Measurements from ENCODE around the gene VTI1A.

VTI1A gene

GRCh38 chr10:112817981-112818777 is 371.2 kb downstream of the VTI1A start:
- no peak for DNase-seq

- no peak for DNase-seq
These were observed 372.2 kb downstream of the VTI1A start for GRCh38 chr10:112819231-112819630.

GRCh38 chr10:112820320-112820719 is 373.3 kb downstream of the VTI1A start:
- no peak for DNase-seq

GRCh38 chr10:112821038-112821437 is 374.0 kb downstream of the VTI1A start:
- no peak for DNase-seq

- DNase-seq = no peak
These were observed 374.6 kb downstream of the VTI1A start for GRCh38 chr10:112821663-112822062.

- no peak for DNase-seq
These were observed 376.0 kb downstream of the VTI1A start for GRCh38 chr10:112823007-112823406.

- DNase-seq = no peak
These were observed 376.6 kb downstream of the VTI1A start for GRCh38 chr10:112823604-112824003.

GRCh38 chr10:112826018-112826697 is 379.1 kb downstream of the VTI1A start:
- no peak for DNase-seq

- DNase-seq = no peak
These were observed 380.1 kb downstream of the VTI1A start for GRCh38 chr10:112827086-112827485.

- DNase-seq = no peak
These were observed 380.9 kb downstream of the VTI1A start for GRCh38 chr10:112827951-112828350.

GRCh38 chr10:112831859-112832258 is 384.8 kb downstream of the VTI1A start:
- no peak for DNase-seq

GRCh38 chr10:112832361-112832878 is 385.4 kb downstream of the VTI1A start:
- DNase-seq = no peak

- DNase-seq = no peak
These were observed 385.9 kb downstream of the VTI1A start for GRCh38 chr10:112832959-112833358.

- DNase-seq = no peak
These were observed 387.8 kb downstream of the VTI1A start for GRCh38 chr10:112834751-112835181.

GRCh38 chr10:112835217-112835715 is 388.3 kb downstream of the VTI1A start:
- no peak for DNase-seq

- no peak for DNase-seq
These were observed 389.0 kb downstream of the VTI1A start for GRCh38 chr10:112835944-112836451.

- DNase-seq = no peak
These were observed 391.9 kb downstream of the VTI1A start for GRCh38 chr10:112838784-112839481.

- no peak for DNase-seq
These were observed 393.1 kb downstream of the VTI1A start for GRCh38 chr10:112839928-112840654.

- no peak for DNase-seq
These were observed 394.5 kb downstream of the VTI1A start for GRCh38 chr10:112841549-112841948.

- no peak for DNase-seq
These were observed 395.9 kb downstream of the VTI1A start for GRCh38 chr10:112842832-112843360.

GRCh38 chr10:112843623-112844022 is 396.6 kb downstream of the VTI1A start:
- no peak for DNase-seq
